Ishikawa (cell line): ENCODE results near the gene CYP26A1.

Experiments used
- CEBPB ChIP-seq: IDR thresholded peaks from 2 replicates; pipeline ENCODE4 v1.6.1; 2012
- CREB1 ChIP-seq: IDR thresholded peaks from 2 replicates; pipeline ENCODE4 v1.6.1; 2012; ENCODE audit warnings: low read depth
- EGR1 ChIP-seq: IDR thresholded peaks from 2 replicates; pipeline ENCODE4 v1.6.1; 2012
- EP300 ChIP-seq: IDR thresholded peaks from 2 replicates; pipeline ENCODE4 v1.6.1; 2012; ENCODE audit warnings: borderline replicate concordance
- FOXM1 ChIP-seq: IDR thresholded peaks from 2 replicates; pipeline ENCODE4 v1.6.1; 2012; ENCODE audit warnings: low read depth, borderline replicate concordance
- MAX ChIP-seq: IDR thresholded peaks from 2 replicates; pipeline ENCODE4 v1.6.1; 2012
- NFIC ChIP-seq: IDR thresholded peaks from 2 replicates; pipeline ENCODE4 v1.6.1; 2012
- RAD21 ChIP-seq: IDR thresholded peaks from 2 replicates; pipeline ENCODE4 v1.6.1; 2012; ENCODE audit warnings: low read depth
- REST ChIP-seq: IDR thresholded peaks from 2 replicates; pipeline ENCODE4 v1.6.1; 2012; ENCODE audit warnings: low read depth, mild to moderate bottlenecking
- TAF1 ChIP-seq: IDR thresholded peaks from 2 replicates; pipeline ENCODE4 v1.6.1; 2012; ENCODE audit warnings: low read depth, mild to moderate bottlenecking
- TCF12 ChIP-seq: IDR thresholded peaks from 2 replicates; pipeline ENCODE4 v1.6.1; 2012; ENCODE audit warnings: low read depth
- TEAD4 ChIP-seq: IDR thresholded peaks from 2 replicates; pipeline ENCODE4 v1.6.1; 2012
- USF1 ChIP-seq: IDR thresholded peaks from 2 replicates; pipeline ENCODE4 v1.6.1; 2012
- YY1 ChIP-seq: IDR thresholded peaks from 2 replicates; pipeline ENCODE4 v1.6.1; 2012; ENCODE audit warnings: low read depth
- ZBTB7A ChIP-seq: IDR thresholded peaks from 2 replicates; pipeline ENCODE4 v1.6.1; 2012; ENCODE audit warnings: low read depth

CYP26A1 gene

GRCh38 chr10:93039110-93039509 is 34.6 kb upstream of the CYP26A1 start:
- TF ChIP-seq MAX (no peak), TEAD4 (no peak), CEBPB (no peak), EGR1 (no peak), USF1 (no peak), CREB1 (no peak), TCF12 (no peak), TAF1 (no peak), REST (no peak), ZBTB7A (no peak), YY1 (no peak), RAD21 (no peak), NFIC (no peak), EP300 (no peak), FOXM1 (no peak)

- no peak for TF ChIP-seq TCF12
- TF ChIP-seq RAD21 = peak; percentile 65
- TF ChIP-seq CEBPB = no peak
- TF ChIP-seq EP300 = no peak
- TF ChIP-seq CREB1 = no peak
- no peak for TF ChIP-seq EGR1
- no peak for TF ChIP-seq TEAD4
- TF ChIP-seq REST = no peak
Observed at GRCh38 chr10:93039721-93040120, 34.0 kb upstream of the CYP26A1 start.

- TF ChIP-seq USF1 (no peak), ZBTB7A (no peak), NFIC (no peak), TCF12 (no peak), TAF1 (no peak)
Observed at GRCh38 chr10:93054486-93054885, 19.2 kb upstream of the CYP26A1 start.

GRCh38 chr10:93058139-93058538 is 15.6 kb upstream of the CYP26A1 start:
- TF ChIP-seq TCF12 (no peak), REST (no peak), CREB1 (no peak), USF1 (no peak), NFIC (no peak), TEAD4 (no peak), CEBPB (no peak), RAD21 (no peak), TAF1 (no peak), MAX (no peak), YY1 (no peak), ZBTB7A (no peak), EGR1 (no peak), EP300 (no peak), FOXM1 (no peak)
